Type B pancreatic cell (in vitro differentiated cells): ENCODE measurements around the gene TBX21. TPM values are rescaled to one million over a fixed set of nuclear protein-coding genes. Genes with fewer than 3 reads are reported as not detected.

Experiments
- DNase-seq: peaks from one replicate; pipeline ENCODE4 v3.0.0; 2021; ENCODE audit warnings: mixed read lengths; ENCODE audit not compliant: unreplicated experiment; ENCODE audit errors: extremely low spot score
- H3K27ac Mint-ChIP-seq: 2 replicates; pipeline ENCODE4 v1.8.0; 2021; ENCODE audit warnings: mild to moderate bottlenecking, mixed read lengths
- H3K27me3 Mint-ChIP-seq: 2 replicates; pipeline ENCODE4 v1.8.0; 2021; ENCODE audit warnings: mixed read lengths
- H3K36me3 Mint-ChIP-seq: 2 replicates; pipeline ENCODE4 v1.8.0; 2021; ENCODE audit warnings: mixed read lengths
- H3K4me1 Mint-ChIP-seq: one replicate; pipeline ENCODE4 v1.8.0; 2021; ENCODE audit warnings: mixed read lengths; ENCODE audit not compliant: unreplicated experiment
- H3K4me3 Mint-ChIP-seq: 2 replicates; pipeline ENCODE4 v1.8.0; 2021; ENCODE audit warnings: mild to moderate bottlenecking, mixed read lengths
- H3K9me3 Mint-ChIP-seq: 2 replicates; pipeline ENCODE4 v1.8.0; 2021; ENCODE audit warnings: mixed read lengths
- total RNA-seq: library from RNA; stranded (reverse); gene quantifications from 2 replicates; pipeline ENCODE4 v1.2.1, GENCODE V29; 2021; ENCODE audit warnings: low replicate concordance
- TF ChIP-seq, protein P1 (sequence below): fragments of 200-600 bp; sonication (generic); conservative IDR thresholded peaks from 2 replicates; pipeline ENCODE4 v1.5.0; 2021; ENCODE audit warnings: antibody characterized with exemption, mild to moderate bottlenecking

The TBX21 gene
- total RNA-seq, 1 donor from 2014 or later: not detected

DNA sequence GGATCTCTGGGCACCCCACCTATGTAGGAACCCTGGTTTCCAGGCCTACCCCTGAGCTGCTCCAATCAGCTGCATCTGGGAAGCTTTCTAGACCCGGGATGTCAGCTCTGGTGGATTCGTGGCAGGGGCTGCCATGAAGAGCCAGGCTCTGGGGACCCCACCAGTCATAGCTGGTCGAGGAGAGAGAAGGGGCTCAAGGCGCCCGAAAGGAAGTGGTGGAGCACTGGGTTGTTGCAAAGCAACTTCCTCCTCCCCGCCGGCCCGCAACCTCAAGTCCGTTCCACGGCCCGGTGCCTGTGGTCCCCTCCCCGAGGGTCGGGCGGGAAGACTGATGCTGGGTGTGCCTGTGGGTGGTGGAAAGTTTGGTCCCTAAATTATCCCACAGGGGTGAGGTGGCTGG is 28.9 kb upstream of the TBX21 start:
- DNase-seq: no peak
- Mint-ChIP-seq H3K36me3 (no peaks in the 10 kb centered on the region), H3K4me1 (peaks cover 15% of the 10 kb centered on the region), H3K27me3 (peaks cover 13% of the 10 kb centered on the region), H3K27ac (no peak overlapping the region), H3K4me3 (no peak overlapping the region), H3K9me3 (no peaks in the 10 kb centered on the region)
- TF ChIP-seq, protein P1, sequence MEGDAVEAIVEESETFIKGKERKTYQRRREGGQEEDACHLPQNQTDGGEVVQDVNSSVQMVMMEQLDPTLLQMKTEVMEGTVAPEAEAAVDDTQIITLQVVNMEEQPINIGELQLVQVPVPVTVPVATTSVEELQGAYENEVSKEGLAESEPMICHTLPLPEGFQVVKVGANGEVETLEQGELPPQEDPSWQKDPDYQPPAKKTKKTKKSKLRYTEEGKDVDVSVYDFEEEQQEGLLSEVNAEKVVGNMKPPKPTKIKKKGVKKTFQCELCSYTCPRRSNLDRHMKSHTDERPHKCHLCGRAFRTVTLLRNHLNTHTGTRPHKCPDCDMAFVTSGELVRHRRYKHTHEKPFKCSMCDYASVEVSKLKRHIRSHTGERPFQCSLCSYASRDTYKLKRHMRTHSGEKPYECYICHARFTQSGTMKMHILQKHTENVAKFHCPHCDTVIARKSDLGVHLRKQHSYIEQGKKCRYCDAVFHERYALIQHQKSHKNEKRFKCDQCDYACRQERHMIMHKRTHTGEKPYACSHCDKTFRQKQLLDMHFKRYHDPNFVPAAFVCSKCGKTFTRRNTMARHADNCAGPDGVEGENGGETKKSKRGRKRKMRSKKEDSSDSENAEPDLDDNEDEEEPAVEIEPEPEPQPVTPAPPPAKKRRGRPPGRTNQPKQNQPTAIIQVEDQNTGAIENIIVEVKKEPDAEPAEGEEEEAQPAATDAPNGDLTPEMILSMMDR: no peak

DNA sequence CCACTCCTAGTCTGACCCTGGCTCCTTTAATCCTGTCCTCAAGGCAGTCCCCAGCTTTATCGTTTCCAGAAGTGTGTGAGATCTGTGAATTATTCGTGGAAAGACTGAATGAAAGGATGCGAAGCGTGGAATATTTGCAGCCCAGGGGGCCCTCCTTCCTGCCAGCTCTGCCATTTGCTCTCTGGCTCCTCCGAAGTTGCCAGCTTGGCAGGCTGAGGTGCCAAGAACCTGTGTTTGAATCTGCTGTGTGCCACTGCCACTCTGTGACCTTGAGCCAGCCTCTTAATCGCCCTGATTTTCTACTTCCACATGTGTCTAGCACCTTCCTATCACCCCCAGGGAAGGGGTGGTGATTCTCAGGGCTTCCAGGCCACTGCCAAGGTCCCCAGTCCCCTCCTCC is 28.3 kb upstream of the TBX21 start:
- TF ChIP-seq, protein P1: no peak
- peaks cover 15% of the 10 kb centered on the region for H3K4me1 Mint-ChIP-seq
- H3K36me3 Mint-ChIP-seq: peaks cover 2% of the 10 kb centered on the region
- no peak overlapping the region for H3K4me3 Mint-ChIP-seq
- no peaks in the 10 kb centered on the region for H3K9me3 Mint-ChIP-seq
- DNase-seq: no peak
- no peak overlapping the region for H3K27ac Mint-ChIP-seq
- peaks cover 13% of the 10 kb centered on the region for H3K27me3 Mint-ChIP-seq

DNA sequence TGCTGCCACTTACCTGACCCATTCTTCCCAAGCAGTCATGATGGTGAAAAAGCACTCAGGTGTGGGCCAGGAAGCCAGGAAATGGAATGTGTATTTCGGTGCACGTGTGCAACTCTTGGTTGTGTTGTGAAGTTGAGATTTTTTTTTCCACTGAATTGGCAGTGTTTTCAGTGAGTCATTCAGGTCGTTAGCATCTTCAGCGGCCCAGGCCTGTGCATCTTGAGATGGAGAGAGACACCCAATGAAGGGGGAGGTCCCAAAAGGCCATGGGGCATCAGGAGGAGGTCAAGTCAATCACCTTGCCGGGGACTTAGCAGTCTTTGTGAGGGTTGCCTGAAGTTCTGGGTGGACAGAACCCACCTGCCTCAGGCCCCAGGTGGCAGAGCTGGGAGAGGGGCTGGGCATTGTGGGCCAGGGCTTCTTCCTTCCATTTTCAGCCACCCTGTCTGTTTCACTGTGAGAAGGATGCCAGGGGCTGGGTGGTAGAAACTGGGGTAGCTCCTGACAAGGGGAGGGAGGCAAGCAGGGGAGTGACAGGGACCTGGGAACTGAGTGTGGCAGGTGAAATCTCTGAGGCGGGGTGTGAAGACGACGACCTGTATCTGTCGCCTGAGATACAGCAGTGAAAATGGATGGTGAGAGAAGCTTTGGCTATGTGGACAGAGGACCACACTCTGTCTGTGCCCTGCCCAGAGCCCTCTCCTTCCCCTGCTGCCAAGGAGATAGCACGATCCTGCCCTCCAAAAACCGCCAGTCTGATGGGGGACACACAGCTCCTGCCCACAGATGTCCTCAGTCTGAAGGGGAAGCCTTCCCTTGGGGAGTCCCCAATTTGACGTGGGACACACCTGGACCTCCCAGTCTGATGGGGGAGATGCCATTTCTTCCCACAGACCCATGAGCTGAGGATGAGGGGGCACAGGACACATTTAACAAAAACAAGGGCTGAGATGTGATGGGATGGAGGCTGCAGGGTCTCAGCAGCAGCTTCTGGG is 27.2 kb upstream of the TBX21 start:
- Mint-ChIP-seq H3K4me1 (peaks cover 15% of the 10 kb centered on the region), H3K27ac (no peak overlapping the region), H3K4me3 (no peak overlapping the region), H3K9me3 (no peaks in the 10 kb centered on the region), H3K36me3 (peaks cover 3% of the 10 kb centered on the region), H3K27me3 (peaks cover 16% of the 10 kb centered on the region)
- DNase-seq: no peak
- TF ChIP-seq, protein P1: no peak

GRCh38 chr17:47707056-47707804 is 25.8 kb upstream of the TBX21 start:
- H3K27ac Mint-ChIP-seq: no peak overlapping the region
- H3K9me3 Mint-ChIP-seq: no peaks in the 10 kb centered on the region
- TF ChIP-seq, protein P1: no peak

DNA sequence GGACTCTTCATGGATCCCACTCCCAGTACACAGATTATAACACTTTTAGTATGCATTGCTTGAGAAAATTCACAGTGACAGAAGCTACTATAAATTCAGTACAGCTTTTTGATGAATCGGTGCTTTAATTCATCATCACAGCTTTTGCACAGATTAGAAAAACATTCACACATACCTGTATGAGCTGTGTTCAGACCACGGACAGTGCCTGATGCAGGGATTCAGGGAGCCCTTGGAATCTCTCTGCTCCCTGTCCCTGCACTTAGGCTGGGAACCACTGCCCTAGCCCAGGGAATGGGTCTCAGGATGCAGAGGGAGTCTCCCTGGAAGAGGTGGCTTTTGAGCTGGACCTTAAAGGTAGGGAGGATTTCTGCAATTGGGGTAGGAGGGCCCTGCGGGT is 25.2 kb upstream of the TBX21 start:
- H3K4me3 Mint-ChIP-seq: no peak overlapping the region
- H3K4me1 Mint-ChIP-seq: peaks cover 11% of the 10 kb centered on the region
- DNase-seq: no peak
- peaks cover 23% of the 10 kb centered on the region for H3K27me3 Mint-ChIP-seq
- TF ChIP-seq, protein P1: no peak
- no peaks in the 10 kb centered on the region for H3K9me3 Mint-ChIP-seq
- H3K27ac Mint-ChIP-seq: no peak overlapping the region
- H3K36me3 Mint-ChIP-seq: peaks cover 3% of the 10 kb centered on the region

More at GRCh38 chr17:47707056-47707804, 25.8 kb upstream of the TBX21 start:
- peaks cover 11% of the 10 kb centered on the region for H3K4me1 Mint-ChIP-seq
- no peak for DNase-seq
- H3K27me3 Mint-ChIP-seq: peaks cover 18% of the 10 kb centered on the region
- peaks cover 3% of the 10 kb centered on the region for H3K36me3 Mint-ChIP-seq
- no peak overlapping the region for H3K4me3 Mint-ChIP-seq
